Duodenal mucosa (tissue), 2 donors: ENCODE data around the gene SSMEM1.

ENCODE experiments used
- H3K27ac ChIP-seq: one replicate; pipeline ENCODE4 v1.7.0; 2013; ENCODE audit warnings: low read depth, low read length
- H3K27me3 ChIP-seq, 2 donors: one replicate each; pipeline ENCODE4 v1.7.0; 2013; ENCODE audit warnings: low read length in 2 of 2, control low read depth in 1 of 2; ENCODE audit not compliant: insufficient read depth in 2 of 2, control insufficient read depth in 1 of 2
- H3K36me3 ChIP-seq, 2 donors: one replicate each; pipeline ENCODE4 v1.7.0; 2013; ENCODE audit warnings: low read length in 2 of 2, control low read depth in 1 of 2; ENCODE audit not compliant: insufficient read depth in 2 of 2, control insufficient read depth in 1 of 2
- H3K4me1 ChIP-seq, 2 donors: one replicate each; pipeline ENCODE4 v1.7.0; 2013; ENCODE audit warnings: low read length in 2 of 2, control low read depth in 1 of 2; ENCODE audit not compliant: insufficient read depth in 2 of 2, control insufficient read depth in 1 of 2
- H3K4me3 ChIP-seq, 2 donors: one replicate each; pipeline ENCODE4 v1.7.0; 2013; ENCODE audit warnings: low read length in 2 of 2, low read depth in 1 of 2
- H3K9ac ChIP-seq, 2 donors: one replicate each; pipeline ENCODE4 v1.7.0; 2013; ENCODE audit warnings: low read length in 2 of 2, low read depth in 1 of 2
- H3K9me3 ChIP-seq, 2 donors: one replicate each; pipeline ENCODE4 v1.7.0; 2013; ENCODE audit warnings: low read length in 2 of 2, control low read depth in 1 of 2; ENCODE audit not compliant: control insufficient read depth in 1 of 2

Gene SSMEM1

GRCh38 chr7:130207642-130208041 is at the start of gene SSMEM1:
Gene SSMEM1, plus strand, starts transcription at chr7:130207860. Its CDS starts 51 bp downstream, at chr7:130207911.
- Histone ChIP-seq H3K27me3 (no peaks in the 10 kb centered on the region), H3K4me3 (no peak within 1 kb of the TSS), H3K4me1 (peaks cover 0 to 9% of the 10 kb centered on the region in 2 donors), H3K9me3 (no peaks in the 10 kb centered on the region), H3K9ac (no peak within 1 kb of the TSS), H3K36me3 (peaks cover 6 to 8% of the 10 kb centered on the region in 2 donors), H3K27ac (no peak within 1 kb of the TSS)

- no peaks in the 10 kb centered on the region for H3K4me1 ChIP-seq
- no peak overlapping the region for H3K4me3 ChIP-seq
- H3K27ac ChIP-seq = no peak overlapping the region
- H3K27me3 ChIP-seq = no peaks in the 10 kb centered on the region
- no peaks in the 10 kb centered on the region for H3K9me3 ChIP-seq
- peaks cover 21 to 47% of the 10 kb centered on the region in 2 donors for H3K36me3 ChIP-seq
- H3K9ac ChIP-seq = no peak overlapping the region
These were observed 47.6 kb upstream of the SSMEM1 start for GRCh38 chr7:130160023-130160422.

GRCh38 chr7:130160455-130160854 is 47.2 kb upstream of the SSMEM1 start:
- H3K4me3 ChIP-seq = no peak overlapping the region
- H3K27me3 ChIP-seq = no peaks in the 10 kb centered on the region
- no peaks in the 10 kb centered on the region for H3K9me3 ChIP-seq
- no peak overlapping the region for H3K9ac ChIP-seq
- peaks cover 21 to 49% of the 10 kb centered on the region in 2 donors for H3K36me3 ChIP-seq
- no peak overlapping the region for H3K27ac ChIP-seq
- H3K4me1 ChIP-seq = no peaks in the 10 kb centered on the region

- Histone ChIP-seq H3K9me3 (no peaks in the 10 kb centered on the region), H3K27ac (no peak overlapping the region), H3K4me1 (no peaks in the 10 kb centered on the region), H3K36me3 (peaks cover 21 to 60% of the 10 kb centered on the region in 2 donors), H3K9ac (no peak overlapping the region), H3K27me3 (no peaks in the 10 kb centered on the region), H3K4me3 (no peak overlapping the region)
These were observed 45.5 kb upstream of the SSMEM1 start for GRCh38 chr7:130162196-130162595.

- Histone ChIP-seq H3K4me1 (no peaks in the 10 kb centered on the region), H3K9me3 (no peaks in the 10 kb centered on the region), H3K27ac (no peak overlapping the region), H3K4me3 (no peak overlapping the region), H3K27me3 (no peaks in the 10 kb centered on the region), H3K9ac (no peak overlapping the region), H3K36me3 (peaks cover 6 to 62% of the 10 kb centered on the region in 2 donors)
These were observed 33.3 kb upstream of the SSMEM1 start for GRCh38 chr7:130174237-130174959.

- Histone ChIP-seq H3K9ac (no peak overlapping the region), H3K4me3 (no peak overlapping the region), H3K9me3 (no peaks in the 10 kb centered on the region), H3K27ac (no peak overlapping the region), H3K36me3 (peaks cover 3 to 56% of the 10 kb centered on the region in 2 donors), H3K27me3 (no peaks in the 10 kb centered on the region), H3K4me1 (no peaks in the 10 kb centered on the region)
These were observed 29.4 kb upstream of the SSMEM1 start for GRCh38 chr7:130178251-130178650.

GRCh38 chr7:130179631-130180030 is 28.0 kb upstream of the SSMEM1 start:
- Histone ChIP-seq H3K9me3 (no peaks in the 10 kb centered on the region), H3K4me1 (no peaks in the 10 kb centered on the region), H3K9ac (no peak overlapping the region), H3K27me3 (no peaks in the 10 kb centered on the region), H3K27ac (no peak overlapping the region), H3K4me3 (no peak overlapping the region), H3K36me3 (peaks cover 3 to 55% of the 10 kb centered on the region in 2 donors)

- no peak overlapping the region for H3K4me3 ChIP-seq
- no peaks in the 10 kb centered on the region for H3K27me3 ChIP-seq
- no peak overlapping the region for H3K27ac ChIP-seq
- H3K36me3 ChIP-seq = peaks cover 3 to 56% of the 10 kb centered on the region in 2 donors
- H3K9ac ChIP-seq = no peak overlapping the region
- no peaks in the 10 kb centered on the region for H3K4me1 ChIP-seq
- H3K9me3 ChIP-seq = no peaks in the 10 kb centered on the region
These were observed 26.9 kb upstream of the SSMEM1 start for GRCh38 chr7:130180571-130181262.

- no peaks in the 10 kb centered on the region for H3K27me3 ChIP-seq
These were observed 26.4 kb upstream of the SSMEM1 start for GRCh38 chr7:130181263-130181605.

GRCh38 chr7:130182990-130183389 is 24.7 kb upstream of the SSMEM1 start:
- Histone ChIP-seq H3K4me3 (no peak overlapping the region), H3K9ac (no peak overlapping the region), H3K27ac (no peak overlapping the region), H3K36me3 (peaks cover 3 to 46% of the 10 kb centered on the region in 2 donors), H3K4me1 (no peaks in the 10 kb centered on the region), H3K9me3 (no peaks in the 10 kb centered on the region), H3K27me3 (no peaks in the 10 kb centered on the region)

More at GRCh38 chr7:130181263-130181605, 26.4 kb upstream of the SSMEM1 start:
- Histone ChIP-seq H3K36me3 (peaks cover 3 to 55% of the 10 kb centered on the region in 2 donors), H3K4me3 (no peak overlapping the region), H3K9ac (no peak overlapping the region), H3K4me1 (no peaks in the 10 kb centered on the region), H3K27ac (no peak overlapping the region), H3K9me3 (no peaks in the 10 kb centered on the region)
